MM.1S (cell line): ENCODE results near the gene MOGAT1.

Source experiments
- DNase-seq: peaks from one replicate; pipeline ENCODE4 v3.0.0-alpha.2; 2015
- H2AFZ ChIP-seq: fragments of 300-600 bp; sonication (generic); 2 replicates; pipeline ENCODE4 v1.6.0; 2016; ENCODE audit warnings: antibody characterized with exemption, low read length
- H3F3A ChIP-seq: fragments of 300-600 bp; sonication (generic); 2 replicates; pipeline ENCODE4 v1.6.1; 2016; ENCODE audit warnings: mild to moderate bottlenecking, antibody characterized with exemption, low read length, moderate library complexity, mixed read lengths; ENCODE audit not compliant: insufficient read depth
- H3K27ac ChIP-seq: fragments of 300-600 bp; sonication (generic); 2 replicates; pipeline ENCODE4 v1.5.1; 2016; ENCODE audit warnings: mild to moderate bottlenecking, low read length
- H3K27me3 ChIP-seq: fragments of 300-600 bp; sonication (generic); replicated peaks from 2 replicates; pipeline ENCODE4 v1.6.0; 2016; ENCODE audit warnings: low read length; ENCODE audit not compliant: insufficient read depth
- H3K36me3 ChIP-seq: fragments of 300-600 bp; sonication (generic); replicated peaks from 2 replicates; pipeline ENCODE4 v1.6.1; 2016; ENCODE audit warnings: mild to moderate bottlenecking, low read length, mixed read lengths; ENCODE audit not compliant: insufficient read depth
- H3K4me1 ChIP-seq: fragments of 300-600 bp; sonication (generic); 2 replicates; pipeline ENCODE4 v1.6.1; 2016; ENCODE audit warnings: low read length, mixed read lengths
- H3K4me2 ChIP-seq: fragments of 300-600 bp; sonication (generic); 2 replicates; pipeline ENCODE4 v1.6.0; 2016; ENCODE audit warnings: low read depth, low read length
- H3K4me3 ChIP-seq: fragments of 300-600 bp; sonication (generic); 2 replicates; pipeline ENCODE4 v1.5.1; 2016; ENCODE audit warnings: low read length, mixed read lengths
- H3K79me2 ChIP-seq: fragments of 300-600 bp; sonication (generic); 2 replicates; pipeline ENCODE4 v1.6.1; 2016; ENCODE audit warnings: mixed run types, low read length, mixed read lengths
- H3K9ac ChIP-seq: fragments of 300-600 bp; sonication (generic); 2 replicates; pipeline ENCODE4 v1.6.1; 2016; ENCODE audit warnings: low read length, mixed read lengths
- H3K9me2 ChIP-seq: fragments of 300-600 bp; sonication (generic); replicated peaks from 2 replicates; pipeline ENCODE4 v1.6.1; 2016; ENCODE audit warnings: mild to moderate bottlenecking, low read length, mixed read lengths; ENCODE audit not compliant: insufficient read depth
- H3K9me3 ChIP-seq: fragments of 300-600 bp; sonication (generic); replicated peaks from 2 replicates; pipeline ENCODE4 v1.6.1; 2016; ENCODE audit warnings: mild to moderate bottlenecking, low read length, mixed read lengths; ENCODE audit not compliant: insufficient read depth
- H4K20me1 ChIP-seq: fragments of 300-600 bp; sonication (generic); 2 replicates; pipeline ENCODE4 v1.6.1; 2016; ENCODE audit warnings: mild to moderate bottlenecking, low read length, moderate library complexity, mixed read lengths; ENCODE audit not compliant: insufficient read depth
- EZH2 ChIP-seq: fragments of 300-600 bp; sonication (generic); optimal IDR thresholded peaks from 2 replicates; pipeline ENCODE3; 2017; ENCODE audit warnings: low read depth, mild to moderate bottlenecking, antibody characterized with exemption, low read length, mixed read lengths
- EZH2phosphoT487 ChIP-seq: fragments of 300-600 bp; sonication (generic); IDR thresholded peaks from 2 replicates; pipeline ENCODE4 v1.6.1; 2018; ENCODE audit warnings: antibody characterized with exemption, low read length
- TF ChIP-seq, protein P1 (sequence below): fragments of 300-600 bp; sonication (generic); IDR thresholded peaks from 2 replicates; pipeline ENCODE4 v1.5.1; 2016; ENCODE audit warnings: antibody characterized with exemption, low read length, mixed read lengths

The MOGAT1 gene

GRCh38 chr2:222733470-222733845 lies 62.0 kb downstream of the MOGAT1 start:
- no peak for TF ChIP-seq EZH2phosphoT487
- TF ChIP-seq, protein P1, sequence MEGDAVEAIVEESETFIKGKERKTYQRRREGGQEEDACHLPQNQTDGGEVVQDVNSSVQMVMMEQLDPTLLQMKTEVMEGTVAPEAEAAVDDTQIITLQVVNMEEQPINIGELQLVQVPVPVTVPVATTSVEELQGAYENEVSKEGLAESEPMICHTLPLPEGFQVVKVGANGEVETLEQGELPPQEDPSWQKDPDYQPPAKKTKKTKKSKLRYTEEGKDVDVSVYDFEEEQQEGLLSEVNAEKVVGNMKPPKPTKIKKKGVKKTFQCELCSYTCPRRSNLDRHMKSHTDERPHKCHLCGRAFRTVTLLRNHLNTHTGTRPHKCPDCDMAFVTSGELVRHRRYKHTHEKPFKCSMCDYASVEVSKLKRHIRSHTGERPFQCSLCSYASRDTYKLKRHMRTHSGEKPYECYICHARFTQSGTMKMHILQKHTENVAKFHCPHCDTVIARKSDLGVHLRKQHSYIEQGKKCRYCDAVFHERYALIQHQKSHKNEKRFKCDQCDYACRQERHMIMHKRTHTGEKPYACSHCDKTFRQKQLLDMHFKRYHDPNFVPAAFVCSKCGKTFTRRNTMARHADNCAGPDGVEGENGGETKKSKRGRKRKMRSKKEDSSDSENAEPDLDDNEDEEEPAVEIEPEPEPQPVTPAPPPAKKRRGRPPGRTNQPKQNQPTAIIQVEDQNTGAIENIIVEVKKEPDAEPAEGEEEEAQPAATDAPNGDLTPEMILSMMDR, result no peak
- TF ChIP-seq EZH2, result no peak

DNA sequence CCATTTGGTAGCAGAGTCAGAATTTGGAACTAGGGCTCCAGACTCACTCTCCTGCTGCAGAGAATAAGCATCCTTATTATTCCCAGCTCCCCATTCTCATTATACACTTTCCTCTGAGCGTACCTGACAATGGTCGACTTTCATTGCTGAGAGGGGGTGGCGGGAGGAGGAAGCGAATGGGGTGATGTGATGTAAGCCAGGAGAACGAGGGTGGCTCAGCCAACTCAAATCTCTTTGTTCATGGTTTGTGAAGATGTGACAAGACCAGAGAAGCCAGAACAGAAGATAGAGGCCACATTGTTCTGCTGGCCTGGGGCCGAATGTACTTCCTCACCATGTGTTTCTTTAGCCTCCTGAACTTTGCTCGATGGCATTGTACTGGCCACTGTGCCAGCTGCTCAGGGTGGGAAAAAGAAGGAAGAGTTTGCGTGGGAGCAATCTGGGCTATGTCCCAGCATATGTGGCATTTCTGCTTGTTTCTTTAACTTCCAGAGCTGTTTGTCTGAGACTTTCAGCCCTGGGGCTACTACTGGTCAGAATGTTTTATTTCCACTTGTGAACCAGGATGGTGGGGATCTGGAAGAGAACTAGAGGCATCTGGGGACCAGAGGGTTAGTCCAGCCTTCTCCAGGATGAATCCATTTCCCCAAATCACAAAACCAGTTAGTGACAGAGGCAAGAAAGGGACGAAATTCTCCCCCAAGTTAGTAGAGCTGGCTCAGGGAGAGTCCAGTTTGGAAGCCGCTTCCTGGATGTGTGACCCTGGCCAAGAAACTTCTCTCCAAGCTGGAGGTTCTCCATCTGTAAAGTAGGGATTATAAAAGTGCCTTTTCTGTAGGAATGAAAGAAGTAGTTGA lies 62.6 kb downstream of the MOGAT1 start:
- no peaks in the 10 kb centered on the region for H3K9me2 ChIP-seq
- no peak overlapping the region for H3K27ac ChIP-seq
- no peak overlapping the region for H2AFZ ChIP-seq
- no peak overlapping the region for H3K4me3 ChIP-seq
- H3K9me3 ChIP-seq, result no peaks in the 10 kb centered on the region
- H3K27me3 ChIP-seq, result no peaks in the 10 kb centered on the region
- H3K36me3 ChIP-seq, result no peaks in the 10 kb centered on the region
- no peak for DNase-seq
- no peak overlapping the region for H3K4me2 ChIP-seq
- TF ChIP-seq EZH2phosphoT487 (no peak), EZH2 (no peak)
- TF ChIP-seq, protein P1, result no peak
- no peak overlapping the region for H3K9ac ChIP-seq
- H3K4me1 ChIP-seq, result peaks cover 10% of the 10 kb centered on the region; the same call in 1 of the 2 replicates
- H3K79me2 ChIP-seq, result no peaks in the 10 kb centered on the region
- no peaks in the 10 kb centered on the region for H3F3A ChIP-seq
- no peaks in the 10 kb centered on the region for H4K20me1 ChIP-seq

More at GRCh38 chr2:222733470-222733845, 62.0 kb downstream of the MOGAT1 start:
- no peaks in the 10 kb centered on the region for H3F3A ChIP-seq
- H2AFZ ChIP-seq, result no peak overlapping the region
- no peaks in the 10 kb centered on the region for H3K9me2 ChIP-seq
- no peak overlapping the region for H3K4me2 ChIP-seq
- no peak for DNase-seq
- H3K27me3 ChIP-seq, result no peaks in the 10 kb centered on the region
- H3K9ac ChIP-seq, result no peak overlapping the region
- H3K9me3 ChIP-seq, result no peaks in the 10 kb centered on the region
- H3K79me2 ChIP-seq, result no peaks in the 10 kb centered on the region
- H3K27ac ChIP-seq, result no peak overlapping the region
- H4K20me1 ChIP-seq, result no peaks in the 10 kb centered on the region
- H3K4me1 ChIP-seq, result peaks cover 10% of the 10 kb centered on the region; the same call in 1 of the 2 replicates
- H3K36me3 ChIP-seq, result no peaks in the 10 kb centered on the region
- H3K4me3 ChIP-seq, result no peak overlapping the region

GRCh38 chr2:222734703-222735014 lies 63.2 kb downstream of the MOGAT1 start:
- peaks cover 10% of the 10 kb centered on the region; the same call in 1 of the 2 replicates for H3K4me1 ChIP-seq
- H3K9ac ChIP-seq, result no peak overlapping the region
- H3K27ac ChIP-seq, result no peak overlapping the region

More at GRCh38 chr2:222734703-222735014, 63.2 kb downstream of the MOGAT1 start:
- DNase-seq, result no peak
- H3K9me3 ChIP-seq, result no peaks in the 10 kb centered on the region
- H3K27me3 ChIP-seq, result no peaks in the 10 kb centered on the region
- no peak for TF ChIP-seq EZH2phosphoT487
- TF ChIP-seq, protein P1, result no peak
- TF ChIP-seq EZH2, result no peak
- no peaks in the 10 kb centered on the region for H3K36me3 ChIP-seq
- no peak overlapping the region for H3K4me2 ChIP-seq
- H4K20me1 ChIP-seq, result no peaks in the 10 kb centered on the region
- H3K9me2 ChIP-seq, result no peaks in the 10 kb centered on the region
- H3K79me2 ChIP-seq, result no peaks in the 10 kb centered on the region
- H2AFZ ChIP-seq, result no peak overlapping the region
- no peak overlapping the region for H3K4me3 ChIP-seq
- H3F3A ChIP-seq, result no peaks in the 10 kb centered on the region
